Endothelial cell of umbilical vein (primary cell): ENCODE measurements around the gene CACNB4. TPM values are rescaled to one million over a fixed set of nuclear protein-coding genes. Genes with fewer than 3 reads are reported as not detected.

Experiments used
- BruUV-seq: library from RNA; stranded (reverse); fragments of 400-500 nt; replicated peaks from 2 replicates; lab custom pipeline; 2021; lab: Mats Ljungman, UMichigan
- CTCF ChIA-PET: fragments of 300-600, 350-600 bp; sonication (Branson Sonifier 250); formaldehyde crosslinking; loops from one replicate; lab custom pipeline; 2021; ENCODE audit warnings: antibody characterized with exemption, inconsistent platforms; lab: Charles Lee
- POLR2A ChIA-PET: fragments of 300-600, 350-600 bp; sonication (Branson Sonifier 250); formaldehyde crosslinking; loops from one replicate; lab custom pipeline; 2021; ENCODE audit warnings: antibody characterized with exemption, inconsistent platforms; lab: Charles Lee
- DNase-seq: peaks from one replicate; pipeline ENCODE4 v3.0.0-alpha.2; 2011; ENCODE audit warnings: low read depth, low spot score
- FAIRE-seq: peaks from 2 replicates; lab custom pipeline; 2011; peaks lifted over from hg19 to GRCh38; lab: Jason Lieb, UNC
- H2AFZ ChIP-seq: 2 replicates; pipeline ENCODE4 v1.6.0; 2012; ENCODE audit warnings: low read depth, low read length, control low read depth, inconsistent platforms
- H3K27ac ChIP-seq: 2 replicates; pipeline ENCODE4 v1.5.1; 2011; ENCODE audit warnings: low read depth, mild to moderate bottlenecking, control low read depth, low read length, moderate library complexity; ENCODE audit not compliant: insufficient read depth
- H3K27me3 ChIP-seq, 2 experiments: 2 replicates each; pipeline versions ENCODE4 v1.6.0 to v1.6.1; 2011; ENCODE audit warnings: low read length in 2 of 2, mixed read lengths in 1 of 2; ENCODE audit not compliant: control insufficient read depth in 2 of 2, insufficient read depth in 2 of 2
- H3K36me3 ChIP-seq, 2 experiments: 2 replicates in 1 of 2; 3 replicates in 1 of 2; pipeline ENCODE4 v1.5.1; 2011; ENCODE audit warnings: low read length in 2 of 2, mild to moderate bottlenecking in 1 of 2, moderate library complexity in 1 of 2; ENCODE audit not compliant: control insufficient read depth in 2 of 2, insufficient read depth in 2 of 2; ENCODE audit errors: extremely low read depth in 1 of 2
- H3K4me1 ChIP-seq: 3 replicates; pipeline ENCODE4 v1.5.1; 2011; ENCODE audit warnings: mild to moderate bottlenecking, low read length; ENCODE audit not compliant: control insufficient read depth, insufficient read depth; ENCODE audit errors: extremely low read depth
- H3K4me2 ChIP-seq: 2 replicates; pipeline ENCODE4 v1.6.1; 2011; ENCODE audit warnings: low read length, control low read depth, mixed read lengths; ENCODE audit not compliant: insufficient read depth
- H3K4me3 ChIP-seq, 3 experiments: fragments of 200-600 bp in 1 of 3; sonication (generic), shearing (Covaris generic) in 1 of 3; replicated peaks in 1 of 3; 2 replicates each; pipeline ENCODE4 v1.5.1; 2011 to 2016; ENCODE audit warnings: control low read depth in 3 of 3, low read length in 3 of 3, mild to moderate bottlenecking in 2 of 3, inconsistent platforms in 1 of 3, low read depth in 1 of 3, moderate library complexity in 1 of 3; ENCODE audit not compliant: insufficient read depth in 1 of 3
- H3K79me2 ChIP-seq: 2 replicates; pipeline ENCODE4 v1.6.0; 2012; ENCODE audit warnings: low read length, inconsistent platforms; ENCODE audit not compliant: control insufficient read depth, insufficient read depth
- H3K9ac ChIP-seq: replicated peaks from 2 replicates; pipeline ENCODE3; 2011; ENCODE audit warnings: low read length, control low read depth; ENCODE audit not compliant: insufficient read depth; ENCODE audit errors: extremely low read depth
- H3K9me1 ChIP-seq: replicated peaks from 3 replicates; pipeline ENCODE4 v1.6.0; 2011; ENCODE audit warnings: mild to moderate bottlenecking, low read length; ENCODE audit not compliant: control insufficient read depth, insufficient read depth; ENCODE audit errors: extremely low read depth
- H3K9me3 ChIP-seq: replicated peaks from 2 replicates; pipeline ENCODE4 v1.5.1; 2012; ENCODE audit warnings: low read length, inconsistent platforms; ENCODE audit not compliant: control insufficient read depth, insufficient read depth
- H4K20me1 ChIP-seq: replicated peaks from 2 replicates; pipeline ENCODE3; 2011; ENCODE audit warnings: mild to moderate bottlenecking, low read length; ENCODE audit not compliant: control insufficient read depth, insufficient read depth; ENCODE audit errors: extremely low read depth
- EZH2 ChIP-seq: IDR thresholded peaks from 2 replicates; pipeline ENCODE4 v1.6.1; 2012; ENCODE audit warnings: borderline replicate concordance, low read depth, mild to moderate bottlenecking, moderate library complexity, low read length, inconsistent platforms; ENCODE audit not compliant: severe bottlenecking
- FOS ChIP-seq: IDR thresholded peaks from 2 replicates; pipeline ENCODE4 v1.6.1; 2011; ENCODE audit warnings: mild to moderate bottlenecking, low read length, moderate library complexity, borderline replicate concordance; ENCODE audit not compliant: insufficient read depth
- GATA2 ChIP-seq: IDR thresholded peaks from 2 replicates; pipeline ENCODE4 v1.7.0; 2011; ENCODE audit warnings: low read depth, mild to moderate bottlenecking, moderate library complexity, mixed read lengths, low read length; ENCODE audit not compliant: insufficient read length, insufficient read depth
- JUN ChIP-seq: IDR thresholded peaks from 2 replicates; pipeline ENCODE4 v1.6.1; 2011; ENCODE audit warnings: borderline replicate concordance, low read depth; ENCODE audit not compliant: insufficient read length, insufficient read depth
- MAX ChIP-seq: IDR thresholded peaks from 2 replicates; pipeline ENCODE4 v1.6.1; 2011; ENCODE audit not compliant: insufficient read depth, insufficient read length
- MYC ChIP-seq: IDR thresholded peaks from one replicate; pipeline ENCODE4 v1.6.1; 2011; ENCODE audit warnings: mild to moderate bottlenecking, low read depth, low read length
- POLR2A ChIP-seq: IDR thresholded peaks from 2 replicates; pipeline ENCODE4 v1.6.1; 2012; ENCODE audit warnings: low read depth, mild to moderate bottlenecking, control low read depth, low read length
- POLR2AphosphoS5 ChIP-seq: IDR thresholded peaks from 2 replicates; pipeline ENCODE4 v1.6.1; 2012; ENCODE audit warnings: low read depth, mild to moderate bottlenecking, control low read depth, low read length, moderate library complexity; ENCODE audit not compliant: insufficient read depth
- dilution Hi-C: fragments of 300-500 bp; cut with MboI; formaldehyde crosslinking; loops from one replicate; pipeline ENCODE4 v1.15.0; 2019; ENCODE audit warnings: low sequenced_read_pairs; ENCODE audit not compliant: extremely low pct_ligation_motif_present
- intact Hi-C: fragments of 100-400 bp; cut with micrococcal nuclease; formaldehyde crosslinking; loops from one replicate; pipeline ENCODE4 v1.10.0; 2022
- polyA plus RNA-seq, 4 experiments: library from polyadenylated mRNA; depleted of rRNA in 3 of 4; stranded (reverse) in 3 of 4; unstranded in 1 of 4; fragments of >200 nt; gene quantifications; 2 replicates each; pipeline versions ENCODE4 v1.2.1 to v1.2.3, GENCODE V29; 2011 to 2012; ENCODE audit warnings: missing spikeins in 1 of 4
- total RNA-seq: library from RNA; stranded (reverse); gene quantifications from 2 replicates; pipeline ENCODE4 v1.2.3, GENCODE V29; 2021
- TF ChIP-seq, protein P1 (sequence below), 2 donors: IDR thresholded peaks; 1 replicate in 1 of 2; 2 replicates in 1 of 2; pipeline ENCODE4 v1.5.1; 2011; ENCODE audit warnings: low read length in 2 of 2, mild to moderate bottlenecking in 2 of 2, moderate library complexity in 2 of 2, control low read depth in 1 of 2, inconsistent platforms in 1 of 2, low read depth in 1 of 2; ENCODE audit not compliant: insufficient read depth in 1 of 2; ENCODE audit errors: extremely low read depth in 1 of 2

Gene CACNB4
- total and polyA plus RNA-seq, 2 donors (not counting 3 experiments of a cell fraction or from before 2014, with no cell fraction given) = 0.23 to 0.58 TPM

- DNase-seq (no peak), FAIRE-seq (no peak)
- no peaks in the 10 kb centered on the region for H4K20me1 ChIP-seq
- no peaks in the 10 kb centered on the region for H3K9me1 ChIP-seq
- no TSS peak for BruUV-seq
- POLR2A ChIA-PET = no interaction called here
- H3K9ac ChIP-seq = no peak overlapping the region
- H3K4me2 ChIP-seq = no peak overlapping the region
- H3K4me3 ChIP-seq = no peak overlapping the region
- no peaks in the 10 kb centered on the region for H3K9me3 ChIP-seq
- no peak overlapping the region for H2AFZ ChIP-seq
- no peaks in the 10 kb centered on the region for H3K4me1 ChIP-seq
- CTCF ChIA-PET = interaction anchor here (1.0 kb wide), 1 partner anchor 22 kb away, joined by 3 read pairs; no protein-coding TSS in a partner anchor
- H3K79me2 ChIP-seq = no peaks in the 10 kb centered on the region
- intact Hi-C loops (no loop called here), dilution Hi-C loops (no loop called here)
- no peak for TF ChIP-seq JUN
- no peak for TF ChIP-seq MAX
- no peak for TF ChIP-seq POLR2A
- TF ChIP-seq MYC = no peak
- TF ChIP-seq POLR2AphosphoS5 = no peak
- TF ChIP-seq GATA2 = no peak
- TF ChIP-seq FOS = no peak
- TF ChIP-seq EZH2 = no peak
- TF ChIP-seq, protein P1, sequence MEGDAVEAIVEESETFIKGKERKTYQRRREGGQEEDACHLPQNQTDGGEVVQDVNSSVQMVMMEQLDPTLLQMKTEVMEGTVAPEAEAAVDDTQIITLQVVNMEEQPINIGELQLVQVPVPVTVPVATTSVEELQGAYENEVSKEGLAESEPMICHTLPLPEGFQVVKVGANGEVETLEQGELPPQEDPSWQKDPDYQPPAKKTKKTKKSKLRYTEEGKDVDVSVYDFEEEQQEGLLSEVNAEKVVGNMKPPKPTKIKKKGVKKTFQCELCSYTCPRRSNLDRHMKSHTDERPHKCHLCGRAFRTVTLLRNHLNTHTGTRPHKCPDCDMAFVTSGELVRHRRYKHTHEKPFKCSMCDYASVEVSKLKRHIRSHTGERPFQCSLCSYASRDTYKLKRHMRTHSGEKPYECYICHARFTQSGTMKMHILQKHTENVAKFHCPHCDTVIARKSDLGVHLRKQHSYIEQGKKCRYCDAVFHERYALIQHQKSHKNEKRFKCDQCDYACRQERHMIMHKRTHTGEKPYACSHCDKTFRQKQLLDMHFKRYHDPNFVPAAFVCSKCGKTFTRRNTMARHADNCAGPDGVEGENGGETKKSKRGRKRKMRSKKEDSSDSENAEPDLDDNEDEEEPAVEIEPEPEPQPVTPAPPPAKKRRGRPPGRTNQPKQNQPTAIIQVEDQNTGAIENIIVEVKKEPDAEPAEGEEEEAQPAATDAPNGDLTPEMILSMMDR (IDR thresholded peaks at IDR 0.05; ENCODE audit: extremely low read depth in 1 of 2, insufficient read depth in 1 of 2, low read depth in 1 of 2, low read length in 2 of 2) = no peak
- H3K27ac ChIP-seq = no peak overlapping the region
- H3K36me3 ChIP-seq = peaks cover 1 to 5% of the 10 kb centered on the region in 2 experiments
- no peaks in the 10 kb centered on the region for H3K27me3 ChIP-seq
Observed at GRCh38 chr2:151786483-151786882, 312.4 kb downstream of the CACNB4 start.
